ENCODE measurements around the gene KRTAP16-1.

DNA sequence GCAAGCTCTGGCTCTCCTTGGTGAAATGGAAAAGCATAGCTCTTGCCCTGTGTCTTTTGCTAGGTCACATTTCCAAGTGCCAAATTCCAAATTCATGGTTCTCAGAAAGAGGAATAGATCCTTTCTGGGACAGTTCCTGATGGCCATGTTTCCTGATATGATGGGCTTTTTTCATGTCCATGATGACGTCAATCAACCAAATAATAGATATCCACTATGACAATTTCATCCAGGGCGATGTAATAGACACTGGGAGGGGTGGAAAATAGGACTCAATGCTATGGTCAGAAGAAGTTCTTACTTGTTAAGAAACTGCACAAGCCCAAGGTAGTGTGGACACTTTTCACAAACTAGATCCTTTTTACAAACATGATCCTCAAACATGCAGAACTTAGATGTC lies 42.1 kb upstream of the KRTAP16-1 start:
- TF ChIP-seq, protein P1, sequence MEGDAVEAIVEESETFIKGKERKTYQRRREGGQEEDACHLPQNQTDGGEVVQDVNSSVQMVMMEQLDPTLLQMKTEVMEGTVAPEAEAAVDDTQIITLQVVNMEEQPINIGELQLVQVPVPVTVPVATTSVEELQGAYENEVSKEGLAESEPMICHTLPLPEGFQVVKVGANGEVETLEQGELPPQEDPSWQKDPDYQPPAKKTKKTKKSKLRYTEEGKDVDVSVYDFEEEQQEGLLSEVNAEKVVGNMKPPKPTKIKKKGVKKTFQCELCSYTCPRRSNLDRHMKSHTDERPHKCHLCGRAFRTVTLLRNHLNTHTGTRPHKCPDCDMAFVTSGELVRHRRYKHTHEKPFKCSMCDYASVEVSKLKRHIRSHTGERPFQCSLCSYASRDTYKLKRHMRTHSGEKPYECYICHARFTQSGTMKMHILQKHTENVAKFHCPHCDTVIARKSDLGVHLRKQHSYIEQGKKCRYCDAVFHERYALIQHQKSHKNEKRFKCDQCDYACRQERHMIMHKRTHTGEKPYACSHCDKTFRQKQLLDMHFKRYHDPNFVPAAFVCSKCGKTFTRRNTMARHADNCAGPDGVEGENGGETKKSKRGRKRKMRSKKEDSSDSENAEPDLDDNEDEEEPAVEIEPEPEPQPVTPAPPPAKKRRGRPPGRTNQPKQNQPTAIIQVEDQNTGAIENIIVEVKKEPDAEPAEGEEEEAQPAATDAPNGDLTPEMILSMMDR (IDR thresholded peaks at IDR 0.05) = no peak
- TF ChIP-seq POLR2AphosphoS5 (IDR thresholded peaks at IDR 0.05) = no peak
- no peak for TF ChIP-seq POLR2A (IDR thresholded peaks at IDR 0.05)
